ENCODE results near the gene INAFM1. TPM values are rescaled to one million over a fixed set of nuclear protein-coding genes. Genes with fewer than 3 reads are reported as not detected.
A peak's percentile ranks its signal among the peaks of the same experiment; 100 is the strongest.

INAFM1 gene
- total and polyA plus RNA-seq, 9 of the 15 experiments (the other 6 are each of a cell fraction or from before 2014, with no cell fraction given) = 0.71 to 30.9 (median 3.1) TPM

DNA sequence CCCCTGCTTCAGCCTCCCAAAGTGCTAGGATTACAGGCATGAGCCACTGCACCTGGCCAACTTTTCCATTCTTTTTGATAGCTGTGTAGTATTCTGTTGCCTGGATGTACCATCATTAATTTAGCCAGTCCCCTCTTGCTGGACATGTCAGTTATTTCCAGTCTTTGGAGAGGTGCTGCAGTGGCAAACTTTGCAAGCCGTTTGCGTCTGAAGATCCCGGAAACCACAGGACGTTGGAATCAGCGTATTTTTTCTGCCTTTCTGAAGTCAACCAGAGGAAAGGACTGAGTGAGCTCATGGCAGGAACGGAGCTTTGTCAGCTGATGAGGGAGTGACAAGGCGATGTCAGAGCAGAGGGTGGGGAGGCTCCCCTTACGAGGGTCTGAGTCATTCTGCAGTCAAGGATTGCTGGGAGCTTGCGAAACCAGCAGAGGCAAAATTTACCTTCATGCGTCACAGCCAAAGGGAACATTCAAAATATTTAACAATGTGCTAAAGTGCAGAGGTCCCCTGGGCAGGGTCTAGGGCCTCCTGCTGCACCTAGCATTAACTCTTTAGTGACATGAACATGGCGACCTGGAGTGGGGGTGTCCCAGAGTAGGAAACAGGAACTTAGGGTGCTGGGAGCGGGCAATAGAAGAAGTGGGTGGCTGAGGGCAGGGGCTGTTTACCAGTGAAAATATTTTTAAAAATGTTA lies 40.6 kb downstream of the INAFM1 start (continued):
- TF ChIP-seq SMAD4 (CRISPR knock-in tag; conservative IDR thresholded peaks at IDR 0.05) = peak; percentile 57; the same call in 1 of the 2 replicates
- no peak for TF ChIP-seq BRD4 (IDR thresholded peaks at IDR 0.05)
- TF ChIP-seq KDM2B (CRISPR knock-in tag; IDR thresholded peaks at IDR 0.05) = no peak
- TF ChIP-seq RAD21 (CRISPR knock-in tag; conservative IDR thresholded peaks at IDR 0.05 in 1 of 2, IDR thresholded peaks at IDR 0.05 in 1 of 2) = peak; percentile 9 to 18; a peak in 2 of 4 replicates
- peak; percentile 93 for TF ChIP-seq MEIS2 (IDR thresholded peaks at IDR 0.05; ENCODE audit: partially characterized antibody)
- no peak for TF ChIP-seq HCFC1 (IDR thresholded peaks at IDR 0.05; ENCODE audit: low read depth, low read length)
- peak; percentile 28; the same call in 1 of the 2 replicates for TF ChIP-seq PHF8 (IDR thresholded peaks at IDR 0.05; ENCODE audit: borderline replicate concordance, low read length)
- TF ChIP-seq ZNF75A (CRISPR knock-in tag; IDR thresholded peaks at IDR 0.05) = no peak
- TF ChIP-seq TSHZ1 (CRISPR knock-in tag; IDR thresholded peaks at IDR 0.05) = no peak
- TF ChIP-seq KDM4B (IDR thresholded peaks at IDR 0.05; ENCODE audit: borderline replicate concordance in 2 of 2, low read depth in 1 of 2) = no peak
- no peak for TF ChIP-seq BRCA1 (IDR thresholded peaks at IDR 0.05)
- no peak for TF ChIP-seq BRCA1 (CRISPR knock-in tag; IDR thresholded peaks at IDR 0.05)
- TF ChIP-seq YBX1 (IDR thresholded peaks at IDR 0.05) = no peak
- no peak for TF ChIP-seq ZNF551 (CRISPR knock-in tag; IDR thresholded peaks at IDR 0.05)
- no peak for TF ChIP-seq ZBTB1 (CRISPR knock-in tag; IDR thresholded peaks at IDR 0.05; ENCODE audit: borderline replicate concordance, low read depth)
- TF ChIP-seq ZNF695 (CRISPR knock-in tag; IDR thresholded peaks at IDR 0.05) = no peak
- TF ChIP-seq, protein P1, sequence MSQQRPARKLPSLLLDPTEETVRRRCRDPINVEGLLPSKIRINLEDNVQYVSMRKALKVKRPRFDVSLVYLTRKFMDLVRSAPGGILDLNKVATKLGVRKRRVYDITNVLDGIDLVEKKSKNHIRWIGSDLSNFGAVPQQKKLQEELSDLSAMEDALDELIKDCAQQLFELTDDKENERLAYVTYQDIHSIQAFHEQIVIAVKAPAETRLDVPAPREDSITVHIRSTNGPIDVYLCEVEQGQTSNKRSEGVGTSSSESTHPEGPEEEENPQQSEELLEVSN (IDR thresholded peaks at IDR 0.05; ENCODE audit: borderline replicate concordance in 1 of 2, extremely low read depth in 1 of 2, insufficient read depth in 1 of 2, insufficient read length in 1 of 2, low read depth in 1 of 2, low read length in 1 of 2, poor library complexity in 1 of 2, severe bottlenecking in 1 of 2) = peak in 1 of 2 experiments; percentile 27
- TF ChIP-seq GTF2F1 (IDR thresholded peaks at IDR 0.05; ENCODE audit: low read depth, low read length) = no peak
- no peak for TF ChIP-seq MEF2D (tag; conservative IDR thresholded peaks at IDR 0.05; ENCODE audit: low read depth)
- no peak for TF ChIP-seq MCM5 (IDR thresholded peaks at IDR 0.05; ENCODE audit: low read depth)
- TF ChIP-seq, protein P2, sequence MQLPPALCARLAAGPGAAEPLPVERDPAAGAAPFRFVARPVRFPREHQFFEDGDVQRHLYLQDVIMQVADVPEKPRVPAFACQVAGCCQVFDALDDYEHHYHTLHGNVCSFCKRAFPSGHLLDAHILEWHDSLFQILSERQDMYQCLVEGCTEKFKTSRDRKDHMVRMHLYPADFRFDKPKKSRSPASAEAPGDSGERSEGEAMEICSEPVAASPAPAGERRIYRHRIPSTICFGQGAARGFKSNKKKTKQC (CRISPR knock-in tag; IDR thresholded peaks at IDR 0.05) = no peak
- no peak for TF ChIP-seq KLF13 (tag; IDR thresholded peaks at IDR 0.05; ENCODE audit: borderline replicate concordance, low read depth)
- no peak for TF ChIP-seq ESRRB (CRISPR knock-in tag; IDR thresholded peaks at IDR 0.05; ENCODE audit: borderline replicate concordance)
- no peak for TF ChIP-seq RBM14 (IDR thresholded peaks at IDR 0.05; ENCODE audit: borderline replicate concordance, insufficient read depth, low read depth, low read length)

Measured in K562 (cell line).